ENCODE results near the gene NIBAN1. TPM values are rescaled to one million over a fixed set of nuclear protein-coding genes. Genes with fewer than 3 reads are reported as not detected.

NIBAN1 gene
- total RNA-seq, 2 experiments from 2014 or later, result 10.1 to 11.0 TPM

DNA sequence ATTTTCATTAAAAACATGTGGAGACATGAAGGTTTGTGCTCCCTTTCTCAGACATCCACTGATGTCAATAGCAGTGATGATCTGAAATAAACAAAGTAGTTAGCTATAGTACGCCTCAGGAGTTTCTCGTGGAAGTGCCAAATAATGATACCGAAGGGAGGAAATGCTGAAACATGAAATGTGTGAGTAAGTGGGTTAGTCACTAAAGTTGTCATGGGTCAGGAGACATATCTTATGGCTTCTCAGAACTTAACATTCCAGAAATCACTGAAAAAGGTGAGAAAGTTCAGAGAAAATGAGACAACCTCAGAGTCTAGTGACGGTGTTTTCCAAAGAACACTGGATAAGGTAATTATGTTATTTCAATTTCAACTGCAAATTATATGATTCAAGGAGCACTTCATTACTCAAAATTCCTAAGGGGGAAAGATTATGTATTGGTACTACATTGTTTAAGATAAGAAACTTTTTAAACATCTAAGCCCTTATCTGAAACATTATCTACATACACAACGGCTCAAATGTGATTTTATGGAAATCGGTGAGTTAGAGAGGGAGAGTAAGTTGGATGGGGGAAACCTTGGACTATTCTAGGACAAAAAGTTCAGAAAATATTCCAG is 20.6 kb downstream of the NIBAN1 start:
- TF ChIP-seq, protein P1, sequence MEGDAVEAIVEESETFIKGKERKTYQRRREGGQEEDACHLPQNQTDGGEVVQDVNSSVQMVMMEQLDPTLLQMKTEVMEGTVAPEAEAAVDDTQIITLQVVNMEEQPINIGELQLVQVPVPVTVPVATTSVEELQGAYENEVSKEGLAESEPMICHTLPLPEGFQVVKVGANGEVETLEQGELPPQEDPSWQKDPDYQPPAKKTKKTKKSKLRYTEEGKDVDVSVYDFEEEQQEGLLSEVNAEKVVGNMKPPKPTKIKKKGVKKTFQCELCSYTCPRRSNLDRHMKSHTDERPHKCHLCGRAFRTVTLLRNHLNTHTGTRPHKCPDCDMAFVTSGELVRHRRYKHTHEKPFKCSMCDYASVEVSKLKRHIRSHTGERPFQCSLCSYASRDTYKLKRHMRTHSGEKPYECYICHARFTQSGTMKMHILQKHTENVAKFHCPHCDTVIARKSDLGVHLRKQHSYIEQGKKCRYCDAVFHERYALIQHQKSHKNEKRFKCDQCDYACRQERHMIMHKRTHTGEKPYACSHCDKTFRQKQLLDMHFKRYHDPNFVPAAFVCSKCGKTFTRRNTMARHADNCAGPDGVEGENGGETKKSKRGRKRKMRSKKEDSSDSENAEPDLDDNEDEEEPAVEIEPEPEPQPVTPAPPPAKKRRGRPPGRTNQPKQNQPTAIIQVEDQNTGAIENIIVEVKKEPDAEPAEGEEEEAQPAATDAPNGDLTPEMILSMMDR (IDR thresholded peaks at IDR 0.05), result no peak
- ATAC-seq (peak; percentile 89), DNase-seq (no peak)
- intact Hi-C loops (cut with micrococcal nuclease), result no loop called here
- Mint-ChIP-seq H3K9me3 (no peaks in the 10 kb centered on the region), H3K27ac (peak overlapping the region; percentile 80), H3K4me1 (ENCODE audit: low read depth) (peaks cover 17% of the 10 kb centered on the region), H3K36me3 (ENCODE audit: low read depth) (no peaks in the 10 kb centered on the region), H3K4me3 (peak overlapping the region; percentile 28), H3K27me3 (no peaks in the 10 kb centered on the region)
- CTCF ChIA-PET, result no interaction called here
- POLR2A ChIA-PET, result interaction anchor here (1.2 to 1.3 kb wide), 2 partner anchors 13 to 21 kb away, joined by 3 read pairs; partner anchors contain the start of gene NIBAN1

DNA sequence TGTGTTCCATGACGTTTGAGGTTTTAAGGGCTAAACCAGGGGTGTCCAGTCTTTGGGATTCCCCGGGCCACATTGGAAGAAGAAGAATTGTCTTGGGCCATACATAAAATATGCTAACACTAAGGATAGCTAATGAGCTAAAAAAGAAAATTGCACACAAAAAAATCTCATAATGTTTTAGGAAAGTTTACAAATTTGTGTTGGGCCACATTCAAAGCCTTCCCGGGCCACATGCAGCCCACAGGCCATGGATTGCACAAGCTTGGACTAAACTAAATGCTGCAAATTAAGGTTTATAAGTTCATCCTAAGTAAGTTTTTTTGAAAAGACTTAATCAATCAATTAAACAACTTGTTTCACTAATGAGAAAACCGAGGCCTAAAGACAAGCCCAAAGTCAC is 21.9 kb downstream of the NIBAN1 start:
- Mint-ChIP-seq H3K9me3 (no peaks in the 10 kb centered on the region), H3K4me3 (no peak overlapping the region), H3K27ac (no peak overlapping the region), H3K4me1 (ENCODE audit: low read depth) (peaks cover 17% of the 10 kb centered on the region), H3K27me3 (no peaks in the 10 kb centered on the region), H3K36me3 (ENCODE audit: low read depth) (no peaks in the 10 kb centered on the region)
- DNase-seq, result no peak
- ChIA-PET POLR2A (no interaction called here), CTCF (no interaction called here)
- intact Hi-C loops (cut with micrococcal nuclease), result no loop called here
- TF ChIP-seq, protein P1 (IDR thresholded peaks at IDR 0.05), result no peak
- ATAC-seq, result no peak

DNA sequence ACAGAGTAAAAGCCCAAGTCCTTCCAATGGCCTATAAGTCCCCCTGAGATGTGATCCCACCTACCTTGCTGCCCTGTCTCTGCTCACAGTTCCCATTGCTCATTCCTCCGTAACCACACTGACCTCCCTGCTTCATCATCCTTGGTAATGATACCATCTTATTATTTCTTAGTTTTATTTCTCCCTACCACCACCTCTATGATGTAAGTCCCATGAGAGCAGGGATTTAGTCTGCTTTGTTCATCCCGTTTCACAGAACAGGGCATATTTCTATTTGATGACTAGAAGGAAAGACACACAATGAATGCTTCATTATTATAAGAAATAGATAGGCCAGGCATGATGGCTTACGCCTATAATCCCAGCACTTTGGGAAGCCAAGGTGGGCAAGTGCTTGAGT is 22.5 kb downstream of the NIBAN1 start:
- POLR2A ChIA-PET, result interaction anchor here (1.4 kb wide), 1 partner anchor 10 kb away, joined by 3 read pairs; no protein-coding TSS in a partner anchor
- Mint-ChIP-seq H3K4me3 (no peak overlapping the region), H3K9me3 (no peaks in the 10 kb centered on the region), H3K36me3 (ENCODE audit: low read depth) (no peaks in the 10 kb centered on the region), H3K27ac (no peak overlapping the region), H3K4me1 (ENCODE audit: low read depth) (peaks cover 18% of the 10 kb centered on the region), H3K27me3 (no peaks in the 10 kb centered on the region)
- no peak for DNase-seq
- intact Hi-C loops (cut with micrococcal nuclease), result no loop called here
- TF ChIP-seq, protein P1 (IDR thresholded peaks at IDR 0.05), result no peak
- ATAC-seq, result no peak
- CTCF ChIA-PET, result no interaction called here

DNA sequence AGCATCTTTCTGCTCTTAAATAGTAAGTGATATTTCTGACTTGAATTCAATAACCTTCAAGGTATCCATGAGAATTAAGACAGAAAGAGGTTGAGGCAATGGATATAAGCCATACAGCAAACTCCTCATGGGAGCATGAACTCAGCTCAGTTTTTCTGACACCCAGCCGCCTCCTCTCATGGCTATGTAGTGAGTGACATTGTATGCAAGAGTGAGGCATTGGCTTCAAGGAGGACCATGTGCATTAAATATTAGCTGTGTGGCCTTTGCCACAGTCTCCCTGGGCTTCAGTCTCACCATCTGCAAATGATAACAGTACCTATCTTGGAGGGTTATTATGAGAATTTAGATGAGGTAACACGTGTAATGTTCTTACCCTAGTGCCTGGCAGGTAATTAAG is 23.4 kb downstream of the NIBAN1 start:
- DNase-seq (no peak), ATAC-seq (no peak)
- intact Hi-C loops (cut with micrococcal nuclease), result no loop called here
- peaks cover 23% of the 10 kb centered on the region for H3K4me1 Mint-ChIP-seq (ENCODE audit: low read depth)
- H3K27me3 Mint-ChIP-seq, result no peaks in the 10 kb centered on the region
- TF ChIP-seq, protein P1 (IDR thresholded peaks at IDR 0.05), result no peak
- H3K27ac Mint-ChIP-seq, result no peak overlapping the region
- H3K4me3 Mint-ChIP-seq, result no peak overlapping the region
- H3K9me3 Mint-ChIP-seq, result no peaks in the 10 kb centered on the region
- CTCF ChIA-PET, result no interaction called here
- H3K36me3 Mint-ChIP-seq (ENCODE audit: low read depth), result peaks cover 2% of the 10 kb centered on the region
- POLR2A ChIA-PET, result interaction anchor here (0.5 to 1.4 kb wide), 3 partner anchors 9 to 89 kb away, joined by 3 to 4 read pairs (median 3); no protein-coding TSS in a partner anchor

DNA sequence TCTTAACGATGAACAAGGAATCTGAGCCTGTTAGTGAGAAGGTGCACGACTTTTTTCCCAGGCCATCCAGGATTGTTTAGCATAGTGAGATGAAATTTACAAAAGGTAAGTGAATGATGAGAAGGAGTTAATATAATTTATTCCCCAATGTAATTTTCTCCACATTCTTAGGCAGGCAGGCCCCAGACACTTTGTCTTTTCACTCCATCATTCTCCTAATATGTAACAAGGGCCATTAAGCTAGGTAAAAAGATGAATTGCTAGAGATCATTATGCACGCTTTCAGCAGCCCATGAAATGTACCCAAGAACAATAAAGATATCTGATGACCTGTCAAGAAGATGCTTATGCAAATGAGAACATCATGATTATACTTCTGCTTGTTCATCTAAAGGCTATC is 24.1 kb downstream of the NIBAN1 start:
- ChIA-PET CTCF (no interaction called here), POLR2A (interaction anchor here (0.6 to 1.4 kb wide), 2 partner anchors 8 to 15 kb away, joined by 3 read pairs; no protein-coding TSS in a partner anchor)
- TF ChIP-seq, protein P1 (IDR thresholded peaks at IDR 0.05), result no peak
- DNase-seq (no peak), ATAC-seq (no peak)
- Mint-ChIP-seq H3K9me3 (no peaks in the 10 kb centered on the region), H3K27ac (no peak overlapping the region), H3K36me3 (ENCODE audit: low read depth) (peaks cover 2% of the 10 kb centered on the region), H3K27me3 (no peaks in the 10 kb centered on the region), H3K4me1 (ENCODE audit: low read depth) (peaks cover 27% of the 10 kb centered on the region), H3K4me3 (no peak overlapping the region)
- intact Hi-C loops (cut with micrococcal nuclease), result no loop called here
